Measurements from ENCODE around the gene CCDC102A.

DNA sequence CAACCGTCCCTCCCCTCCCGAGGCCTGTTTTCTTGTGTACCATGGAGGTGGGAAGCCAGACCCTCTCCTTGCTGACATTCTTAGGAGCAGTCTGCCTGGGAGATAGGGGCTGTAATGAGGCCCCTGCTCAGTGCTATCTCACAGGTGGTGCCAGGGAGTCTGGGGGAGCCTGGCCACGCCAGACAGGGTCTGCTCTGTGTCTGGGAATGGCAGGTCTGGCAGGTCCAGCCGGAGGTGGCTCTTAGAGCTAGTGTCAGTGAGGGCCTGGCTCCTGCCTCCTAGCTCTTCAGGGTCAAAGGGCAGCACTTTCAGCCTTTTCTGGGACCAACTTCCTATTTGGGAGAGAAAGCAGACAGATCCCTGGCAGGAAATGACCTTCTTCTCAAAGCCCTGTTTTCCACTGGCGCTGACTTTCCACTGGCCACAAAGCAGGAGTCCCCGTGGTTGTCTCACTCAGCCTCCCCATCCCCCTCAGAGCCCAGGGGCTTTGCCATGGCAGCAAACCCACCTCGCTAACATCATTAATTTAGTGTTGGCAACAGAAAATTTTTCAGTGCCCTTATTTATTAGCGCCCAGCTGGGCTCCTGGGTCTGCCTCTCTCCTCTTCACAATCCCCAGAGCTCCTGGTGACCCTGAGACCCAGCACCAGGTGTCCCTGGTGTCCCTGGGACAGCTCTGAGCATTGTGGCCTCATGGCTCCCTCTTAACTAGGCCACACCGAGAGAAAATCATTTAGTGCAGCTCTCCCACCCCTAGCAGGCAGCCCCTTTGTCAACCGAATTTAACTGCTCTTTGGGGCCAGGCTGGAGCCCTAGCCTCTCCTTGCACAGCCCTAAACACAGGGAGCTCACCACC is 26.1 kb downstream of the CCDC102A start:
- TF ChIP-seq, protein P1, sequence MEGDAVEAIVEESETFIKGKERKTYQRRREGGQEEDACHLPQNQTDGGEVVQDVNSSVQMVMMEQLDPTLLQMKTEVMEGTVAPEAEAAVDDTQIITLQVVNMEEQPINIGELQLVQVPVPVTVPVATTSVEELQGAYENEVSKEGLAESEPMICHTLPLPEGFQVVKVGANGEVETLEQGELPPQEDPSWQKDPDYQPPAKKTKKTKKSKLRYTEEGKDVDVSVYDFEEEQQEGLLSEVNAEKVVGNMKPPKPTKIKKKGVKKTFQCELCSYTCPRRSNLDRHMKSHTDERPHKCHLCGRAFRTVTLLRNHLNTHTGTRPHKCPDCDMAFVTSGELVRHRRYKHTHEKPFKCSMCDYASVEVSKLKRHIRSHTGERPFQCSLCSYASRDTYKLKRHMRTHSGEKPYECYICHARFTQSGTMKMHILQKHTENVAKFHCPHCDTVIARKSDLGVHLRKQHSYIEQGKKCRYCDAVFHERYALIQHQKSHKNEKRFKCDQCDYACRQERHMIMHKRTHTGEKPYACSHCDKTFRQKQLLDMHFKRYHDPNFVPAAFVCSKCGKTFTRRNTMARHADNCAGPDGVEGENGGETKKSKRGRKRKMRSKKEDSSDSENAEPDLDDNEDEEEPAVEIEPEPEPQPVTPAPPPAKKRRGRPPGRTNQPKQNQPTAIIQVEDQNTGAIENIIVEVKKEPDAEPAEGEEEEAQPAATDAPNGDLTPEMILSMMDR (IDR thresholded peaks at IDR 0.05): no peak
- TF ChIP-seq POLR2A (IDR thresholded peaks at IDR 0.05; ENCODE audit: low read depth) (no peak), POLR2AphosphoS5 (IDR thresholded peaks at IDR 0.05) (no peak)
